K562 (cell line): ENCODE measurements around the gene SCARB2. TPM values are rescaled to one million over a fixed set of nuclear protein-coding genes. Genes with fewer than 3 reads are reported as not detected.
A peak's percentile ranks its signal among the peaks of the same experiment; 100 is the strongest.

Experiments
- ATF1 ChIP-seq, 2 experiments: fragments of 450-650 bp in 1 of 2; IDR thresholded peaks; 2 replicates each; pipeline ENCODE4 v1.6.1; 2016; ENCODE audit warnings: missing compliant biosample characterization in 1 of 2, missing genetic modification characterization in 1 of 2
- ELF4 ChIP-seq: fragments of 450-650 bp; formaldehyde crosslinking; IDR thresholded peaks from 2 replicates; pipeline ENCODE4 v1.4.0; 2022; ENCODE audit warnings: missing genetic modification characterization
- KDM4B ChIP-seq, 2 experiments: fragments of 450-650 bp in 1 of 2; sonication (generic) in 1 of 2; IDR thresholded peaks; 2 replicates each; pipeline ENCODE4 v1.6.1; 2016 to 2017; ENCODE audit warnings: borderline replicate concordance in 2 of 2, antibody characterized with exemption in 1 of 2, low read depth in 1 of 2, mild to moderate bottlenecking in 1 of 2
- MEF2D ChIP-seq: conservative IDR thresholded peaks from 2 replicates; pipeline ENCODE4 v1.6.1; 2016; ENCODE audit warnings: low read depth, missing genetic modification characterization, missing compliant biosample characterization
- YY1 ChIP-seq, 3 experiments: IDR thresholded peaks; 2 replicates each; pipeline ENCODE4 v1.6.1; 2011; ENCODE audit warnings: low read length in 2 of 3, mild to moderate bottlenecking in 2 of 3, moderate library complexity in 2 of 3, borderline replicate concordance in 1 of 3, control low read depth in 1 of 3, low read depth in 1 of 3; ENCODE audit not compliant: insufficient read depth in 3 of 3, insufficient replicate concordance in 2 of 3, control insufficient read depth in 1 of 3, insufficient read length in 1 of 3; ENCODE audit errors: extremely low read depth in 1 of 3
- ZKSCAN3 ChIP-seq: fragments of 250-450 bp; sonication (Bioruptor Pico); IDR thresholded peaks from 2 replicates; pipeline ENCODE4 v1.4.0; 2020
- ZNF224 ChIP-seq: sonication (generic); formaldehyde crosslinking; IDR thresholded peaks from 2 replicates; pipeline ENCODE4 v1.8.0; 2022; ENCODE audit warnings: mild to moderate bottlenecking, missing genetic modification reagents
- ZNF589 ChIP-seq: fragments of 200-800 bp; sonication (Bioruptor generic); IDR thresholded peaks from 2 replicates; pipeline ENCODE4 v1.6.1; 2016; ENCODE audit warnings: low read depth, missing genetic modification characterization, missing compliant biosample characterization
- polyA plus RNA-seq, 8 experiments: library from polyadenylated mRNA; depleted of rRNA in 4 of 8; stranded (reverse) in 5 of 8; unstranded in 3 of 8; fragments of >200 nt; fragmentation: Nextera tagmentation in 2 of 8; fragmentation: Illumina TruSeq in 1 of 8; extraction: Ambion mirVana in 2 of 8; extraction: Trizol in 1 of 8; gene quantifications; 2 replicates each; pipeline versions ENCODE4 v1.2.1 to v1.2.3, GENCODE V29; 2011 to 2014; ENCODE audit warnings: inconsistent platforms in 1 of 8, missing spikeins in 1 of 8
- total RNA-seq, 7 experiments: library from RNA; depleted of rRNA in 6 of 7; stranded (reverse); fragments of >200 nt in 6 of 7; fragmentation: Illumina TruSeq in 2 of 7; extraction: Trizol in 2 of 7; gene quantifications; 2 replicates each; pipeline versions ENCODE4 v1.2.1 to v1.2.3, GENCODE V29; 2011 to 2021; ENCODE audit warnings: low replicate concordance in 1 of 7
- TF ChIP-seq, protein P1 (sequence below): sonication (generic); formaldehyde crosslinking; IDR thresholded peaks from 2 replicates; pipeline ENCODE4 v1.8.1; 2023; ENCODE audit warnings: mild to moderate bottlenecking, missing genetic modification reagents
- TF ChIP-seq, protein P2 (sequence below): sonication (generic); IDR thresholded peaks from 2 replicates; pipeline ENCODE4 v1.6.1; 2016
- TF ChIP-seq, protein P3 (sequence below): IDR thresholded peaks from 2 replicates; pipeline ENCODE4 v1.6.1; 2016; ENCODE audit warnings: missing genetic modification characterization, missing compliant biosample characterization
- TF ChIP-seq, protein P4 (sequence below): fragments of 450-650 bp; IDR thresholded peaks from 2 replicates; pipeline ENCODE4 v1.6.1; 2017; ENCODE audit warnings: antibody characterized with exemption

Gene SCARB2
- total and polyA plus RNA-seq, 9 of the 15 experiments (the other 6 are each of a cell fraction or from before 2014, with no cell fraction given): 6.1 to 25.8 (median 17.8) TPM

DNA sequence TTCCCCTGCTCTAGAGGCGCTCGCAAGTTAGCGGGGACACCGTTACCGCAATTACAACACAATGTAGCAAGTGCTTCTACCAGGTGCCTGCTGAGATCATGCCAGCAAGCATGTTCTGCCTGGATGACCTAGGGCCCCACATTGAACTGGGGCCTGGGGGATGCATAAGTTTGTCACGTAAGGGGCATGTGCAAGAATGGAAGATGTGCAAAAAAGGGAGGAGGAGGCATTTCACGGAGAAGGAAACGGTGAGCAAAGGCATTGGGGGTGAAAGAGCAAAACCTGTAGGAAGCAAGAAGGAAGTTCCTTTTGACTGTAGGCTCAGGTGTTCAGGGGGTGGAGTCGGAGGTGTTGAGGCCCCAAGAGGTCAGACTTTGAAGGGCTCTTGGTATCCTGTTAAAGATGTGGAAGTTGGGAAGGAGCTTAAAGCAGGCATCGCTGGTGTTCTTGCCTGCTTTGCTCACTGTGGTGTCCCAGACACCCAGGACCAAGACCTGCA, 602 bp upstream of the SCARB2 start (continued):
- TF ChIP-seq, protein P1, sequence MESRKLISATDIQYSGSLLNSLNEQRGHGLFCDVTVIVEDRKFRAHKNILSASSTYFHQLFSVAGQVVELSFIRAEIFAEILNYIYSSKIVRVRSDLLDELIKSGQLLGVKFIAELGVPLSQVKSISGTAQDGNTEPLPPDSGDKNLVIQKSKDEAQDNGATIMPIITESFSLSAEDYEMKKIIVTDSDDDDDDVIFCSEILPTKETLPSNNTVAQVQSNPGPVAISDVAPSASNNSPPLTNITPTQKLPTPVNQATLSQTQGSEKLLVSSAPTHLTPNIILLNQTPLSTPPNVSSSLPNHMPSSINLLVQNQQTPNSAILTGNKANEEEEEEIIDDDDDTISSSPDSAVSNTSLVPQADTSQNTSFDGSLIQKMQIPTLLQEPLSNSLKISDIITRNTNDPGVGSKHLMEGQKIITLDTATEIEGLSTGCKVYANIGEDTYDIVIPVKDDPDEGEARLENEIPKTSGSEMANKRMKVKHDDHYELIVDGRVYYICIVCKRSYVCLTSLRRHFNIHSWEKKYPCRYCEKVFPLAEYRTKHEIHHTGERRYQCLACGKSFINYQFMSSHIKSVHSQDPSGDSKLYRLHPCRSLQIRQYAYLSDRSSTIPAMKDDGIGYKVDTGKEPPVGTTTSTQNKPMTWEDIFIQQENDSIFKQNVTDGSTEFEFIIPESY (CRISPR knock-in tag): no peak
- TF ChIP-seq MEF2D (0 out of 2 replicates have a peak, but pooled peaks have one; percentile 38), ZNF224 (CRISPR knock-in tag) (no peak), ZNF589 (no peak; the same call in 1 of the 2 replicates), ZKSCAN3 (CRISPR knock-in tag) (no peak), KDM4B (IDR thresholded peaks at IDR 0.05; ENCODE audit: borderline replicate concordance in 2 of 2, low read depth in 1 of 2) (0 out of 4 replicates have a peak, but pooled peaks of 1 of the 2 experiments have one; percentile 41), ATF1 (CRISPR knock-in tag; IDR thresholded peaks at IDR 0.05) (no peak), ATF1 (tag; IDR thresholded peaks at IDR 0.05) (no peak), ELF4 (CRISPR knock-in tag) (no peak), YY1 (IDR thresholded peaks at IDR 0.05; ENCODE audit: borderline replicate concordance in 1 of 3, control insufficient read depth in 1 of 3, extremely low read depth in 1 of 3, insufficient read depth in 3 of 3, insufficient read length in 1 of 3, insufficient replicate concordance in 2 of 3, low read depth in 1 of 3, low read length in 2 of 3) (no peak)
- TF ChIP-seq, protein P2, sequence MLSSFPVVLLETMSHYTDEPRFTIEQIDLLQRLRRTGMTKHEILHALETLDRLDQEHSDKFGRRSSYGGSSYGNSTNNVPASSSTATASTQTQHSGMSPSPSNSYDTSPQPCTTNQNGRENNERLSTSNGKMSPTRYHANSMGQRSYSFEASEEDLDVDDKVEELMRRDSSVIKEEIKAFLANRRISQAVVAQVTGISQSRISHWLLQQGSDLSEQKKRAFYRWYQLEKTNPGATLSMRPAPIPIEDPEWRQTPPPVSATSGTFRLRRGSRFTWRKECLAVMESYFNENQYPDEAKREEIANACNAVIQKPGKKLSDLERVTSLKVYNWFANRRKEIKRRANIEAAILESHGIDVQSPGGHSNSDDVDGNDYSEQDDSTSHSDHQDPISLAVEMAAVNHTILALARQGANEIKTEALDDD: no peak
- TF ChIP-seq, protein P3, sequence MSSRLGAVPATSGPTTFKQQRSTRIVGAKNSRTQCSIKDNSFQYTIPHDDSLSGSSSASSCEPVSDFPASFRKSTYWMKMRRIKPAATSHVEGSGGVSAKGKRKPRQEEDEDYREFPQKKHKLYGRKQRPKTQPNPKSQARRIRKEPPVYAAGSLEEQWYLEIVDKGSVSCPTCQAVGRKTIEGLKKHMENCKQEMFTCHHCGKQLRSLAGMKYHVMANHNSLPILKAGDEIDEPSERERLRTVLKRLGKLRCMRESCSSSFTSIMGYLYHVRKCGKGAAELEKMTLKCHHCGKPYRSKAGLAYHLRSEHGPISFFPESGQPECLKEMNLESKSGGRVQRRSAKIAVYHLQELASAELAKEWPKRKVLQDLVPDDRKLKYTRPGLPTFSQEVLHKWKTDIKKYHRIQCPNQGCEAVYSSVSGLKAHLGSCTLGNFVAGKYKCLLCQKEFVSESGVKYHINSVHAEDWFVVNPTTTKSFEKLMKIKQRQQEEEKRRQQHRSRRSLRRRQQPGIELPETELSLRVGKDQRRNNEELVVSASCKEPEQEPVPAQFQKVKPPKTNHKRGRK: 0 out of 2 replicates have a peak, but pooled peaks have one; percentile 22
- TF ChIP-seq, protein P4, sequence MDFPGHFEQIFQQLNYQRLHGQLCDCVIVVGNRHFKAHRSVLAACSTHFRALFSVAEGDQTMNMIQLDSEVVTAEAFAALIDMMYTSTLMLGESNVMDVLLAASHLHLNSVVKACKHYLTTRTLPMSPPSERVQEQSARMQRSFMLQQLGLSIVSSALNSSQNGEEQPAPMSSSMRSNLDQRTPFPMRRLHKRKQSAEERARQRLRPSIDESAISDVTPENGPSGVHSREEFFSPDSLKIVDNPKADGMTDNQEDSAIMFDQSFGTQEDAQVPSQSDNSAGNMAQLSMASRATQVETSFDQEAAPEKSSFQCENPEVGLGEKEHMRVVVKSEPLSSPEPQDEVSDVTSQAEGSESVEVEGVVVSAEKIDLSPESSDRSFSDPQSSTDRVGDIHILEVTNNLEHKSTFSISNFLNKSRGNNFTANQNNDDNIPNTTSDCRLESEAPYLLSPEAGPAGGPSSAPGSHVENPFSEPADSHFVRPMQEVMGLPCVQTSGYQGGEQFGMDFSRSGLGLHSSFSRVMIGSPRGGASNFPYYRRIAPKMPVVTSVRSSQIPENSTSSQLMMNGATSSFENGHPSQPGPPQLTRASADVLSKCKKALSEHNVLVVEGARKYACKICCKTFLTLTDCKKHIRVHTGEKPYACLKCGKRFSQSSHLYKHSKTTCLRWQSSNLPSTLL: no peak
